Fibroblast of villous mesenchyme (primary cell): Measurements from ENCODE around the gene RAB28. TPM values are rescaled to one million over a fixed set of nuclear protein-coding genes. Genes with fewer than 3 reads are reported as not detected.

Experiments
- DNase-seq: peaks from one replicate; pipeline ENCODE4 v3.0.0-alpha.2; 2010; ENCODE audit warnings: low read depth
- H3K4me3 ChIP-seq: 2 replicates; pipeline ENCODE4 v1.5.1; 2011; ENCODE audit warnings: low read depth, mild to moderate bottlenecking, low read length
- total RNA-seq: library from RNA; depleted of rRNA; stranded (reverse); fragments of >200 nt; gene quantifications from 2 replicates; pipeline ENCODE4 v1.2.3, GENCODE V29; 2012
- TF ChIP-seq, protein P1 (sequence below): IDR thresholded peaks from 2 replicates; pipeline ENCODE4 v1.5.1; 2012; ENCODE audit warnings: low read depth, mild to moderate bottlenecking, low read length; ENCODE audit not compliant: insufficient read depth

The RAB28 gene
- total RNA-seq, 1 donor = 21.6 TPM

- TF ChIP-seq, protein P1, sequence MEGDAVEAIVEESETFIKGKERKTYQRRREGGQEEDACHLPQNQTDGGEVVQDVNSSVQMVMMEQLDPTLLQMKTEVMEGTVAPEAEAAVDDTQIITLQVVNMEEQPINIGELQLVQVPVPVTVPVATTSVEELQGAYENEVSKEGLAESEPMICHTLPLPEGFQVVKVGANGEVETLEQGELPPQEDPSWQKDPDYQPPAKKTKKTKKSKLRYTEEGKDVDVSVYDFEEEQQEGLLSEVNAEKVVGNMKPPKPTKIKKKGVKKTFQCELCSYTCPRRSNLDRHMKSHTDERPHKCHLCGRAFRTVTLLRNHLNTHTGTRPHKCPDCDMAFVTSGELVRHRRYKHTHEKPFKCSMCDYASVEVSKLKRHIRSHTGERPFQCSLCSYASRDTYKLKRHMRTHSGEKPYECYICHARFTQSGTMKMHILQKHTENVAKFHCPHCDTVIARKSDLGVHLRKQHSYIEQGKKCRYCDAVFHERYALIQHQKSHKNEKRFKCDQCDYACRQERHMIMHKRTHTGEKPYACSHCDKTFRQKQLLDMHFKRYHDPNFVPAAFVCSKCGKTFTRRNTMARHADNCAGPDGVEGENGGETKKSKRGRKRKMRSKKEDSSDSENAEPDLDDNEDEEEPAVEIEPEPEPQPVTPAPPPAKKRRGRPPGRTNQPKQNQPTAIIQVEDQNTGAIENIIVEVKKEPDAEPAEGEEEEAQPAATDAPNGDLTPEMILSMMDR = no peak
- H3K4me3 ChIP-seq = no peak overlapping the region
- DNase-seq = no peak
Observed at GRCh38 chr4:13522282-13523104, 38.4 kb upstream of the RAB28 start.

GRCh38 chr4:13521047-13521446 is 36.9 kb upstream of the RAB28 start:
- TF ChIP-seq, protein P1 = no peak
- no peak overlapping the region for H3K4me3 ChIP-seq
- DNase-seq = no peak

- TF ChIP-seq, protein P1 = no peak
- no peak for DNase-seq
- no peak overlapping the region for H3K4me3 ChIP-seq
Observed at GRCh38 chr4:13516315-13516860, 32.2 kb upstream of the RAB28 start.

GRCh38 chr4:13515268-13515667 is 31.1 kb upstream of the RAB28 start:
- H3K4me3 ChIP-seq = no peak overlapping the region
- no peak for DNase-seq
- TF ChIP-seq, protein P1 = no peak

DNA sequence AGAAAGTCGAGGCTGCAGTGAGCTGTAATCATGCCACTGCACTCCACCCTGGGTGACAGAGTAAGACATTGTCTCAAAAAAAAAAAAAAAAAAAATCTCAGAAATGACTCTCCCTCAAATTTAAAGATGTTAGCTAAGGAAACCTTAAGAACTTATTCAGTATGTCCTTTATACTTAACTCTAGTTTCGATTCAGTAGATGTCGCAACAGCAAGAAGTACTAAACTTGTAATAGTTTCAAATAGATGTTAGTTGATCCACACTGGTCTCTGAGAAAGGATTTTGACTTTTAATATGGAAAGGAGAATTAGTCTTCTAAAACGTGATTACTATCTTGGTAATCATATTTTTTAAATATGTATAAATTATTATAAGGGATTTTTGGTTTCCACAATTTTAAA is 30.6 kb upstream of the RAB28 start:
- TF ChIP-seq, protein P1 = no peak
- no peak for DNase-seq
- H3K4me3 ChIP-seq = no peak overlapping the region

DNA sequence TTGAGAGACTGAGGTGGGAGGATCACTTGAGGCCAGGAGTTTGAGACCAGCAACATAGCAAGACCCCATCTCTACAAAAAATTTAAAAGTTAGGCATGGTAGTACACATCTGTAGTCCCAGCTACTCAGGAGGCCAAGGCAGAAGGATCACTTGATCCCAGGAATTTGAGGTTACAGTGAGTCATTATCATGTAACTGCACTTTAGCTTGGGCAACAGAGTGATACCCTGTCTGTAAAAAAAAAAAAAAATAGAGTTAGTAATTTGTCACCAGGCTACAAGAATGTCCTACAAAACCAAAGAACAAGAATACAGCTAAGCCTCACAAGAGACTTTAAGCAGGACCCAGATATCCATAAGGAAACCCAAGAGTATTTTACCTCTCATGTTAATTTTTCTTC is 27.0 kb upstream of the RAB28 start:
- no peak overlapping the region for H3K4me3 ChIP-seq
- DNase-seq = no peak
- TF ChIP-seq, protein P1 = no peak
